K562 (cell line): ENCODE data around the gene TUBA4B. TPM values are rescaled to one million over a fixed set of nuclear protein-coding genes. Genes with fewer than 3 reads are reported as not detected.

Source experiments
- ATAC-seq: fragments of 200-7000 bp; cut with Tn5 transposase; 3 replicates; pipeline ENCODE4 v1.9.1; 2020; ENCODE audit warnings: moderate library complexity
- BruUV-seq: library from RNA; stranded (reverse); fragments of 400-500 nt; replicated peaks from 2 replicates; lab custom pipeline; 2021; lab: Mats Ljungman, UMichigan
- CTCF ChIA-PET: fragments of 300-600 bp; formaldehyde crosslinking; extraction: SDS; loops from one replicate; lab custom pipeline; 2021; ENCODE audit warnings: low intra/inter-chr PET ratio; lab: Yijun Ruan, JAX
- POLR2A ChIA-PET: fragments of 300-600, 350-650 bp; sonication (Branson Sonifier 250); formaldehyde crosslinking; extraction: SDS; loops from one replicate; lab custom pipeline; 2021; ENCODE audit warnings: antibody characterized with exemption, inconsistent platforms; lab: Yijun Ruan, JAX
- DNase-seq, 4 experiments: peaks; one replicate each; pipeline versions ENCODE4 v3.0.0 to v3.0.0-alpha.2; 2011 to 2018; ENCODE audit warnings: low spot score in 3 of 4, mixed read lengths in 3 of 4; ENCODE audit errors: extremely low read depth in 1 of 4
- FAIRE-seq: peaks from 2 replicates; lab custom pipeline; 2011; peaks lifted over from hg19 to GRCh38; lab: Jason Lieb, UNC
- H2AFZ ChIP-seq: 2 replicates; pipeline ENCODE4 v1.6.0; 2011; ENCODE audit warnings: low read depth, low read length, control low read depth, inconsistent platforms
- H3K27ac ChIP-seq: fragments of 200-600 bp; 3 replicates; pipeline ENCODE4 v1.8.0; 2011; ENCODE audit warnings: low read depth, mild to moderate bottlenecking, control low read depth, inconsistent platforms, low read length, moderate library complexity, mixed read lengths; ENCODE audit errors: extremely low read depth
- H3K27me3 ChIP-seq, 2 experiments: fragments of 300-600 bp in 1 of 2; 2 replicates in 1 of 2; 3 replicates in 1 of 2; pipeline versions ENCODE4 v1.6.0 to v1.8.0; 2011; ENCODE audit warnings: inconsistent platforms in 2 of 2, low read length in 2 of 2, mild to moderate bottlenecking in 1 of 2, mixed read lengths in 1 of 2, moderate library complexity in 1 of 2; ENCODE audit not compliant: control insufficient read depth in 2 of 2, insufficient read depth in 2 of 2
- H3K36me3 ChIP-seq: fragments of 300-600 bp; 3 replicates; pipeline ENCODE4 v1.8.0; 2011; ENCODE audit warnings: mild to moderate bottlenecking, low read length, inconsistent platforms; ENCODE audit not compliant: control insufficient read depth, insufficient read depth
- H3K4me1 ChIP-seq, 2 experiments: fragments of 200-600 bp in 1 of 2; replicated peaks in 1 of 2; 2 replicates in 1 of 2; 3 replicates in 1 of 2; pipeline versions ENCODE4 v1.5.1 to v1.8.0; 2011; ENCODE audit warnings: inconsistent platforms in 2 of 2, low read length in 2 of 2, mild to moderate bottlenecking in 1 of 2, mixed read lengths in 1 of 2, moderate library complexity in 1 of 2; ENCODE audit not compliant: control insufficient read depth in 2 of 2, insufficient read depth in 2 of 2
- H3K4me2 ChIP-seq: 2 replicates; pipeline ENCODE4 v1.6.1; 2011; ENCODE audit warnings: low read length, control low read depth, inconsistent platforms, mixed read lengths; ENCODE audit not compliant: insufficient read depth
- H3K4me3 ChIP-seq: fragments of 200-600 bp; sonication (generic), shearing (Covaris generic); 2 replicates; pipeline ENCODE4 v1.5.1; 2016; ENCODE audit warnings: control low read depth, inconsistent platforms
- H3K79me2 ChIP-seq: fragments of 200-600 bp; 3 replicates; pipeline ENCODE4 v1.8.0; 2011; ENCODE audit warnings: low read length, inconsistent platforms; ENCODE audit not compliant: control insufficient read depth, insufficient read depth
- H3K9ac ChIP-seq, 2 experiments: 2 replicates each; pipeline versions ENCODE4 v1.6.0 to v1.6.1; 2011; ENCODE audit warnings: low read depth in 2 of 2, low read length in 2 of 2, control low read depth in 1 of 2, inconsistent platforms in 1 of 2, mild to moderate bottlenecking in 1 of 2, mixed read lengths in 1 of 2; ENCODE audit not compliant: insufficient read depth in 1 of 2
- H3K9me1 ChIP-seq: one replicate; pipeline ENCODE4 v1.6.0; 2011; ENCODE audit warnings: inconsistent platforms, mild to moderate bottlenecking, low read length, moderate library complexity; ENCODE audit not compliant: control insufficient read depth, insufficient read depth
- H3K9me3 ChIP-seq: replicated peaks from 2 replicates; pipeline ENCODE4 v1.5.1; 2011; ENCODE audit warnings: low read depth, low read length, inconsistent platforms; ENCODE audit not compliant: control insufficient read depth, insufficient read depth
- H4K20me1 ChIP-seq: replicated peaks from 2 replicates; pipeline ENCODE4 v1.6.1; 2011; ENCODE audit warnings: low read length, inconsistent platforms, mixed read lengths; ENCODE audit not compliant: control insufficient read depth, insufficient read depth
- BCOR ChIP-seq: fragments of 450-650 bp; IDR thresholded peaks from 2 replicates; pipeline ENCODE4 v1.6.1; 2016
- ELK1 ChIP-seq: sonication (generic); formaldehyde crosslinking; IDR thresholded peaks from 2 replicates; pipeline ENCODE4 v1.8.1; 2022; ENCODE audit warnings: missing genetic modification reagents
- FUS ChIP-seq: fragments of 200-400 bp; formaldehyde crosslinking; optimal IDR thresholded peaks from 2 replicates; pipeline ENCODE3; 2017; ENCODE audit warnings: low read depth, low read length
- GABPA ChIP-seq: fragments of 200-800 bp; sonication (Bioruptor generic); conservative IDR thresholded peaks from 2 replicates; pipeline ENCODE4 v1.6.1; 2016; ENCODE audit warnings: low read depth, missing genetic modification characterization, missing compliant biosample characterization
- IRF9 ChIP-seq: fragments of 450-650 bp; IDR thresholded peaks from 2 replicates; pipeline ENCODE4 v1.6.1; 2016; ENCODE audit warnings: missing biosample characterization, missing genetic modification characterization
- JUNB ChIP-seq: fragments of 450-650 bp; formaldehyde crosslinking; conservative IDR thresholded peaks from 2 replicates; pipeline ENCODE4 v1.4.0; 2020; ENCODE audit warnings: mild to moderate bottlenecking
- MBD1 ChIP-seq: fragments of 250-450 bp; sonication (Bioruptor Pico); IDR thresholded peaks from 2 replicates; pipeline ENCODE4 v1.8.0; 2022; ENCODE audit warnings: inconsistent platforms
- NFYB ChIP-seq: IDR thresholded peaks from 2 replicates; pipeline ENCODE4 v1.6.1; 2011; ENCODE audit warnings: mild to moderate bottlenecking, moderate library complexity; ENCODE audit not compliant: insufficient read length; ENCODE audit errors: extremely low read depth
- RBM22 ChIP-seq: fragments of 200-400 bp; formaldehyde crosslinking; IDR thresholded peaks from 2 replicates; pipeline ENCODE4 v1.6.1; 2018; ENCODE audit warnings: low read length, low read depth; ENCODE audit not compliant: poor library complexity, severe bottlenecking
- SIN3A ChIP-seq, 2 experiments: fragments of 150-350 bp in 1 of 2; IDR thresholded peaks; 2 replicates each; pipeline ENCODE4 v1.6.1; 2011 to 2016; ENCODE audit warnings: borderline replicate concordance in 2 of 2, low read depth in 2 of 2, low read length in 2 of 2, mild to moderate bottlenecking in 2 of 2, moderate library complexity in 2 of 2; ENCODE audit not compliant: control insufficient read depth in 1 of 2
- SMARCB1 ChIP-seq: IDR thresholded peaks from 2 replicates; pipeline ENCODE4 v1.6.1; 2011; ENCODE audit warnings: improper control_type of control experiment, low read depth; ENCODE audit not compliant: insufficient read length
- SP2 ChIP-seq: IDR thresholded peaks from 2 replicates; pipeline ENCODE4 v1.6.1; 2011; ENCODE audit warnings: mild to moderate bottlenecking, low read depth, low read length, moderate library complexity; ENCODE audit not compliant: poor library complexity, severe bottlenecking; ENCODE audit errors: extremely low read depth
- TAF7 ChIP-seq: fragments of 450-650 bp; IDR thresholded peaks from 2 replicates; pipeline ENCODE4 v1.6.1; 2016; ENCODE audit warnings: missing genetic modification characterization, missing compliant biosample characterization
- ZFP30 ChIP-seq: fragments of 250-450 bp; sonication (Bioruptor Pico); IDR thresholded peaks from 2 replicates; pipeline ENCODE4 v1.8.0; 2022; ENCODE audit warnings: moderate library complexity, mild to moderate bottlenecking, inconsistent platforms, borderline replicate concordance
- WGBS: fragments of 100-300 bp; shearing (Covaris generic); methylation state at CpG from one replicate; pipeline ENCODE4 v1.1.6; 2016; ENCODE audit warnings: low coverage, mixed read lengths; ENCODE audit not compliant: insufficient coverage; ENCODE audit errors: missing lambda C conversion rate; 5-methylcytosine and 5-hydroxymethylcytosine counted together
- in situ Hi-C: fragments of 300-500 bp; cut with MboI; formaldehyde crosslinking; loops from 4 replicates; pipeline ENCODE4 v1.15.0; 2018; ENCODE audit warnings: inconsistent platforms, mixed read lengths
- intact Hi-C: fragments of 100-400 bp; cut with micrococcal nuclease; formaldehyde crosslinking; loops from 2 replicates; pipeline ENCODE4 v1.14.2; 2022
- polyA plus RNA-seq, 8 experiments: library from polyadenylated mRNA; depleted of rRNA in 4 of 8; stranded (reverse) in 5 of 8; unstranded in 3 of 8; fragments of >200 nt; fragmentation: Nextera tagmentation in 2 of 8; fragmentation: Illumina TruSeq in 1 of 8; extraction: Ambion mirVana in 2 of 8; extraction: Trizol in 1 of 8; gene quantifications; 2 replicates each; pipeline versions ENCODE4 v1.2.1 to v1.2.3, GENCODE V29; 2011 to 2014; ENCODE audit warnings: inconsistent platforms in 1 of 8, missing spikeins in 1 of 8
- total RNA-seq, 7 experiments: library from RNA; depleted of rRNA in 6 of 7; stranded (reverse); fragments of >200 nt in 6 of 7; fragmentation: Illumina TruSeq in 2 of 7; extraction: Trizol in 2 of 7; gene quantifications; 2 replicates each; pipeline versions ENCODE4 v1.2.1 to v1.2.3, GENCODE V29; 2011 to 2021; ENCODE audit warnings: low replicate concordance in 1 of 7
- TF ChIP-seq, protein P1 (sequence below): fragments of 250-450 bp; sonication (Bioruptor Pico); IDR thresholded peaks from 2 replicates; pipeline ENCODE4 v1.4.0; 2020; ENCODE audit warnings: borderline replicate concordance

The TUBA4B gene
- total and polyA plus RNA-seq, 9 of the 15 experiments (the other 6 are each of a cell fraction or from before 2014, with no cell fraction given): 0.04 TPM; not detected in 8

GRCh38 chr2:219304223-219304622 lies 51.2 kb downstream of the TUBA4B start:
- Histone ChIP-seq H3K4me1 (peaks cover 0 to 12% of the 10 kb centered on the region in 2 experiments; a peak in 2 of 5 replicates), H3K9ac (no peak overlapping the region), H3K36me3 (no peaks in the 10 kb centered on the region), H3K27ac (no peak overlapping the region), H3K4me3 (no peak overlapping the region), H2AFZ (no peak overlapping the region), H3K9me3 (no peaks in the 10 kb centered on the region), H3K9me1 (no peaks in the 10 kb centered on the region), H4K20me1 (no peaks in the 10 kb centered on the region), H3K4me2 (no peak overlapping the region), H3K79me2 (no peaks in the 10 kb centered on the region), H3K27me3 (peaks cover 8 to 53% of the 10 kb centered on the region in 2 experiments)
- ChIA-PET POLR2A (no interaction called here), CTCF (no interaction called here)
- intact Hi-C loops (no loop called here), in situ Hi-C loops (no loop called here)
- BruUV-seq: no TSS peak
- WGBS: 0% methylated on average over 2 of the region's 2 CpGs
- no peak for DNase-seq
- no peak for ATAC-seq
- no peak for FAIRE-seq
- no peak for TF ChIP-seq NFYB
- TF ChIP-seq, protein P1, sequence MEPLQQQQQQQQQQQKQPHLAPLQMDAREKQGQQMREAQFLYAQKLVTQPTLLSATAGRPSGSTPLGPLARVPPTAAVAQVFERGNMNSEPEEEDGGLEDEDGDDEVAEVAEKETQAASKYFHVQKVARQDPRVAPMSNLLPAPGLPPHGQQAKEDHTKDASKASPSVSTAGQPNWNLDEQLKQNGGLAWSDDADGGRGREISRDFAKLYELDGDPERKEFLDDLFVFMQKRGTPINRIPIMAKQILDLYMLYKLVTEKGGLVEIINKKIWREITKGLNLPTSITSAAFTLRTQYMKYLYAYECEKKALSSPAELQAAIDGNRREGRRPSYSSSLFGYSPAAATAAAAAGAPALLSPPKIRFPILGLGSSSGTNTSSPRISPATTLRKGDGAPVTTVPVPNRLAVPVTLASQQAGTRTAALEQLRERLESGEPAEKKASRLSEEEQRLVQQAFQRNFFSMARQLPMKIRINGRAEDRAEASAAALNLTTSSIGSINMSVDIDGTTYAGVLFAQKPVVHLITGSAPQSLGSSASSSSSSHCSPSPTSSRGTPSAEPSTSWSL (CRISPR knock-in tag): no peak
- no peak for TF ChIP-seq ZFP30 (CRISPR knock-in tag)
- no peak for TF ChIP-seq SP2
- TF ChIP-seq FUS: no peak
- TF ChIP-seq MBD1 (CRISPR knock-in tag): no peak
- no peak for TF ChIP-seq RBM22
- TF ChIP-seq ELK1: no peak
- TF ChIP-seq BCOR: no peak
- TF ChIP-seq TAF7 (tag): no peak
- no peak for TF ChIP-seq IRF9 (tag)
- TF ChIP-seq SMARCB1: no peak
- no peak for TF ChIP-seq GABPA (tag)
- no peak for TF ChIP-seq JUNB (CRISPR knock-in tag)
- TF ChIP-seq SIN3A (IDR thresholded peaks at IDR 0.05; ENCODE audit: borderline replicate concordance in 2 of 2, control insufficient read depth in 1 of 2, low read depth in 2 of 2, low read length in 2 of 2): no peak
